Thyroid gland (tissue), 4 donors: ENCODE results near the gene VIL1. TPM values are rescaled to one million over a fixed set of nuclear protein-coding genes. Genes with fewer than 3 reads are reported as not detected.

Experiments
- DNase-seq, 2 donors: peaks; one replicate each; pipeline ENCODE4 v3.0.0-alpha.2; 2019
- H3K27ac ChIP-seq, 3 donors: fragments of 200-600 bp; sonication (generic); 1 replicate in 2 of 3; 2 replicates in 1 of 3; pipeline ENCODE4 v1.5.1; 2016 to 2019; ENCODE audit warnings: mild to moderate bottlenecking in 1 of 3, moderate library complexity in 1 of 3
- H3K27me3 ChIP-seq: fragments of 200-600 bp; sonication (generic); one replicate; pipeline ENCODE4 v1.5.1; 2019
- H3K36me3 ChIP-seq, 2 donors: fragments of 200-600 bp; sonication (generic); one replicate each; pipeline ENCODE4 v1.5.1; 2016 to 2019
- H3K4me1 ChIP-seq, 2 donors: fragments of 200-600 bp; sonication (generic); one replicate each; pipeline ENCODE4 v1.5.1; 2017 to 2019
- H3K4me3 ChIP-seq, 3 donors: fragments of 200-600 bp; sonication (generic); replicated peaks in 1 of 3; 1 replicate in 2 of 3; 2 replicates in 1 of 3; pipeline ENCODE4 v1.5.1; 2016; ENCODE audit warnings: mild to moderate bottlenecking in 1 of 3
- H3K9me3 ChIP-seq: fragments of 200-600 bp; sonication (generic); one replicate; pipeline ENCODE4 v1.5.1; 2017
- POLR2A ChIP-seq, 2 donors: fragments of 450-650 bp; IDR thresholded peaks; one replicate each; pipeline ENCODE4 v1.6.1; 2017; ENCODE audit warnings: antibody characterized with exemption in 2 of 2, mild to moderate bottlenecking in 2 of 2, moderate library complexity in 1 of 2
- WGBS, 2 donors: methylation state at CpG; one replicate each; pipeline ENCODE4 v1.1.5; 2017; 5-methylcytosine and 5-hydroxymethylcytosine counted together
- intact Hi-C: fragments of 100-400 bp; cut with DNase I; formaldehyde crosslinking; loops from one replicate; pipeline ENCODE4 v1.15.1; 2023
- total RNA-seq, 4 donors: library from RNA; depleted of rRNA; stranded (reverse); fragments of >200 nt; gene quantifications; one replicate each; pipeline ENCODE4 v1.2.3, GENCODE V29; 2016
- TF ChIP-seq, protein P1 (sequence below), 6 experiments: fragments of 200-600 bp in 3 of 6; fragments of 450-650 bp in 3 of 6; sonication (generic) in 3 of 6; IDR thresholded peaks; one replicate each; pipeline ENCODE4 v1.5.1; 2016 to 2019; ENCODE audit warnings: antibody characterized with exemption in 6 of 6, mild to moderate bottlenecking in 2 of 6, inconsistent platforms in 1 of 6, moderate library complexity in 1 of 6

The VIL1 gene
- total RNA-seq, 4 donors from 2014 or later = not detected

- DNase-seq = no peak
- Histone ChIP-seq H3K9me3 (no peaks in the 10 kb centered on the region), H3K4me3 (no peak overlapping the region), H3K27me3 (no peaks in the 10 kb centered on the region), H3K36me3 (peaks cover 0 to 3% of the 10 kb centered on the region in 2 donors), H3K27ac (peak overlapping the region in 2 of 3 donors; percentile 99 to 100), H3K4me1 (peaks cover 22 to 23% of the 10 kb centered on the region in 2 donors)
- TF ChIP-seq POLR2A (IDR thresholded peaks at IDR 0.05) = no peak
- TF ChIP-seq, protein P1, sequence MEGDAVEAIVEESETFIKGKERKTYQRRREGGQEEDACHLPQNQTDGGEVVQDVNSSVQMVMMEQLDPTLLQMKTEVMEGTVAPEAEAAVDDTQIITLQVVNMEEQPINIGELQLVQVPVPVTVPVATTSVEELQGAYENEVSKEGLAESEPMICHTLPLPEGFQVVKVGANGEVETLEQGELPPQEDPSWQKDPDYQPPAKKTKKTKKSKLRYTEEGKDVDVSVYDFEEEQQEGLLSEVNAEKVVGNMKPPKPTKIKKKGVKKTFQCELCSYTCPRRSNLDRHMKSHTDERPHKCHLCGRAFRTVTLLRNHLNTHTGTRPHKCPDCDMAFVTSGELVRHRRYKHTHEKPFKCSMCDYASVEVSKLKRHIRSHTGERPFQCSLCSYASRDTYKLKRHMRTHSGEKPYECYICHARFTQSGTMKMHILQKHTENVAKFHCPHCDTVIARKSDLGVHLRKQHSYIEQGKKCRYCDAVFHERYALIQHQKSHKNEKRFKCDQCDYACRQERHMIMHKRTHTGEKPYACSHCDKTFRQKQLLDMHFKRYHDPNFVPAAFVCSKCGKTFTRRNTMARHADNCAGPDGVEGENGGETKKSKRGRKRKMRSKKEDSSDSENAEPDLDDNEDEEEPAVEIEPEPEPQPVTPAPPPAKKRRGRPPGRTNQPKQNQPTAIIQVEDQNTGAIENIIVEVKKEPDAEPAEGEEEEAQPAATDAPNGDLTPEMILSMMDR (IDR thresholded peaks at IDR 0.05) = no peak
- intact Hi-C loops = no loop called here
- 95 to 98% methylated on average over 6 of the region's 6 CpGs for WGBS, 2 donors
Observed at GRCh38 chr2:218395090-218395444, 23.9 kb upstream of the VIL1 start.

GRCh38 chr2:218395456-218395825 is 23.5 kb upstream of the VIL1 start:
- DNase-seq = peak in 1 of 2 donors; percentile 36
- H3K27me3 ChIP-seq = no peaks in the 10 kb centered on the region
- TF ChIP-seq, protein P1 (IDR thresholded peaks at IDR 0.05) = no peak
- TF ChIP-seq POLR2A (IDR thresholded peaks at IDR 0.05) = no peak
- no peaks in the 10 kb centered on the region for H3K9me3 ChIP-seq
- intact Hi-C loops = no loop called here
- 37 to 49% methylated on average over 16 of the region's 16 CpGs for WGBS, 2 donors
- H3K27ac ChIP-seq = peak overlapping the region; percentile 99 to 100 (median 99)
- H3K4me3 ChIP-seq = peak overlapping the region in 1 of 3 donors; percentile 100
- H3K4me1 ChIP-seq = peaks cover 22 to 23% of the 10 kb centered on the region in 2 donors
- H3K36me3 ChIP-seq = peaks cover 0 to 5% of the 10 kb centered on the region in 2 donors

- Histone ChIP-seq H3K4me3 (peak overlapping the region; percentile 31 to 100 (median 88)), H3K27ac (peak overlapping the region; percentile 99 to 100 (median 99)), H3K36me3 (peaks cover 0 to 5% of the 10 kb centered on the region in 2 donors), H3K4me1 (peaks cover 23 to 24% of the 10 kb centered on the region in 2 donors), H3K27me3 (no peaks in the 10 kb centered on the region), H3K9me3 (no peaks in the 10 kb centered on the region)
- 0 to 2% methylated on average over 22 to 29 of the region's 57 CpGs for WGBS, 2 donors
- intact Hi-C loops = no loop called here
- DNase-seq = peak; percentile 95 to 96
- peak in 1 of 2 donors; percentile 60 for TF ChIP-seq POLR2A (IDR thresholded peaks at IDR 0.05)
- TF ChIP-seq, protein P1 (IDR thresholded peaks at IDR 0.05) = peak; percentile 73 to 97 (median 88)
Observed at GRCh38 chr2:218395826-218396687, 22.9 kb upstream of the VIL1 start.

- peak overlapping the region; percentile 31 to 100 (median 88) for H3K4me3 ChIP-seq
- 2 to 3% methylated on average over 22 to 26 of the region's 27 CpGs for WGBS, 2 donors
- H3K36me3 ChIP-seq = peaks cover 0 to 12% of the 10 kb centered on the region in 2 donors
- H3K27me3 ChIP-seq = no peaks in the 10 kb centered on the region
- intact Hi-C loops = no loop called here
- TF ChIP-seq, protein P1 (IDR thresholded peaks at IDR 0.05) = no peak
- no peak for TF ChIP-seq POLR2A (IDR thresholded peaks at IDR 0.05)
- H3K27ac ChIP-seq = peak overlapping the region; percentile 99 to 100 (median 99)
- DNase-seq = peak; percentile 76 to 82
- peaks cover 31 to 33% of the 10 kb centered on the region in 2 donors for H3K4me1 ChIP-seq
- no peaks in the 10 kb centered on the region for H3K9me3 ChIP-seq
Observed at GRCh38 chr2:218396688-218397462, 22.0 kb upstream of the VIL1 start.
